Measurements from ENCODE around the gene CACNG7.

Gene CACNG7

DNA sequence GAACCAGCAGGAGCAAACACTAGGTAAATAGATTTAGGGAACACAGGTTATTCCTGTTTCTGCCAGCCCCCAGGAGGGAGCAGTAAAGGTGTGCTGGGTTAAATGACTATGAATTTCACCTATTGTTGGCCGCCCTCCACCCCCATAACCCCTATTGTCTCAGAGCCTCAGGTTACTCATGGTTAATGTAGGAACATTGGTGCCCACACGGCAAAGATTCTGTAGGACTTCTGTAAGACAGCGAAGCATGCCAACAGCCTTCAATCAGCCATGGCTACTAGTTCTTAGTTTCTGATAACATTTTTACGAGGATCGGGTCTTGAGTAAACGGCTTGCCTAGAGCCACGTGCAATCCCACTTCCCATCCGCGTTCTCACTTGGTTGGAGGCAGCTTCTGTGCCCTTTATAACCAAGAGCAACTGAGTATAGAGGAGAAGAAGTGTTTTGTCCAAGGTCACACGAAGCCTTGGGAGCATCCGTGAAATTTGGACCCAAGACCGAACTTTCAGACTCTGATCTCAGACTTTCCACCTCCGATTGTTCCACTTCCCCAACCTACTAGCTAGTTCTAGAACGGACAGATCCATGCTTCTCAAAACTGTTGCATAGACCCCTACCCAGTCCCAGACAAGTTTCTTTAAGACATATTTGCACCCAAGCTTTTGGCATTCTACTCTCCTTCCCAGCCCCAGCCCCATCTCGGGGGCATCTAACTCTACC lies 48.5 kb downstream of the CACNG7 start:
- DNase-seq: no peak

DNA sequence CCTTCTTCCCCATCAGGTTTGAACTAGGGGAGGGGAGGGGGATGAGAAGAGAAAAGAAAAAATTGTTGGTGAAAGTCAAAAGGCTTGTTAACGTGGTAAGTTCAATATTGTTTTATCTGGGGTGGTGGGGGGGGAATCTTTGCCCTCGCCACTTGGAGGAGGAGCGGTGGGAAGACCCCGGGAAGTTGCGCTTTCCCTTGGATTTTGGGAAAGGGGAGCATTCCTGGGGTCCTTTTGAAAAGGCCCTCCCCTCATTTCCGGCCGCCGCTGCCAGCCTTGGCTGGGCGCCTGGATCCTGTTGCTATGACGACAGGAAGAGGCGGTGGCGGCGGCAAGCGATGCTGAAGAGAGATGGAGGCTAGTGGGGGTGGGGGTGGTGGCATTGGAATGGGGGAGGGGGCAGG lies 49.1 kb downstream of the CACNG7 start:
- no peak for DNase-seq

DNA sequence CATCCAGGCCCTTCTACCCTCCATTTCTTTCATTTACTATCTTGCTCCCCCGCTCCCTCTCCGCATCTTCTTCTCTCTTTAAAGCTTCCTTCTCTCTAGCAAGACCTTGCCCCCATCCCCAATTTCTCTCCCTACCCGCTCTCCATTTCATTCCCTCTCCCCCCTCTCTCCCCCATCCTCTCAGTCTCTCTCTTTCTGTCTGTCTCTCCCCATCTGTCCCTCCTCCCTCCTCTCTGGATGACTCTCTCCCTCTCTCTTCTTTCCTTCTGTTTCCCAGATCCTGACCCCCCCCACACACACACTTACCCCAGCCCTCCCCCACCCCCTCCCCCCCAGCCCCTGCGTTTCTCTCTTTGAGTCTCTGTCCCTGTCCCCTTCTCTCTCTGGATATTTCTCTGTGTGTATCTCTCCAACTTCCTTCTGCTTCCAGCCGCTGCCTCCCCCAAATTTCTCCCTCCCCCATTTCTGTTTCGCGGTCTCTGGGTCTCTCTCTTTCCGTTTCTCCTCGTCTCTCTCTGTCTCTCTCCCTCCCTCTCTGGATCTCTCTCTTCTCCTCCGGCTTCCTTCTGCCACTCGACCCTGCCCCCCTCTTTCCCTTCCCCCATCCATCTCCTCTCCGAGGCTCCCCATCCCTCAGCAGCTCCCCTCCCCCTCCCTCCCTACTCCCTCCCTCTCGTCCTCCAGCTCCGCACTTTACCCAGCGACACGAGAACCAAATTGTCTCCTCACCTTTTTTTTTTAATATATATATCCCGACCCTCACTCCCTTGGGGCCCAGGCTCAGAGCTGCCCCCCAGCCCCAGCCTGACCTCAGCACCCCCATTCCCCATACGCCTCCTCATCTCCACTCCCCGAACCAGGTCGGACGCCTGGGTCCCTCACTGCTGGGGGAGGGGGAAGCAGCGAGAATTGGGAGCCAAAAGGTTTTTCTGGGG lies 50.0 kb downstream of the CACNG7 start:
- DNase-seq: no peak

GRCh38 chr19:53960187-53960586 lies 51.1 kb downstream of the CACNG7 start:
- DNase-seq: no peak

DNA sequence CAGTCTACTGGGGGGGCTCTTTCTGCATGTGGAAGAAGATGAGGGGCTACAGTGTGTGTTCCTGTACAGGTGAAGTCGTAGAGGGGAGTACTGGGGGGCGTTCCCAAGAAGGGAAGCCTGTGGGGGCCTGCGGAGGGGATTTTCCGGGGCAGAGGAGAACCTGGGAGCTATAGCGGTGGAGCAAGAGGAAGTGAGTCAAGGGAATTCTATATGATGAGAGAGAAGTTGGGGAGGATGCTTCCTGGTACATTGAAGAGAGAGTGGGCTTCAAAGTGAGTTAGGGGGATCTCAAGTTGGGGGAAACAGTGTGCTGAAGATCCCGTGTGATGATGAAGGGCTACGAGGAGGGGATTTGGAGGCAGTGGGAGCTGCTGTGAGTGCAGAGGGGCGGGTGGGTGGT lies 51.8 kb downstream of the CACNG7 start:
- DNase-seq: no peak

GRCh38 chr19:53961523-53962356 lies 52.7 kb downstream of the CACNG7 start:
- no peak for DNase-seq

DNA sequence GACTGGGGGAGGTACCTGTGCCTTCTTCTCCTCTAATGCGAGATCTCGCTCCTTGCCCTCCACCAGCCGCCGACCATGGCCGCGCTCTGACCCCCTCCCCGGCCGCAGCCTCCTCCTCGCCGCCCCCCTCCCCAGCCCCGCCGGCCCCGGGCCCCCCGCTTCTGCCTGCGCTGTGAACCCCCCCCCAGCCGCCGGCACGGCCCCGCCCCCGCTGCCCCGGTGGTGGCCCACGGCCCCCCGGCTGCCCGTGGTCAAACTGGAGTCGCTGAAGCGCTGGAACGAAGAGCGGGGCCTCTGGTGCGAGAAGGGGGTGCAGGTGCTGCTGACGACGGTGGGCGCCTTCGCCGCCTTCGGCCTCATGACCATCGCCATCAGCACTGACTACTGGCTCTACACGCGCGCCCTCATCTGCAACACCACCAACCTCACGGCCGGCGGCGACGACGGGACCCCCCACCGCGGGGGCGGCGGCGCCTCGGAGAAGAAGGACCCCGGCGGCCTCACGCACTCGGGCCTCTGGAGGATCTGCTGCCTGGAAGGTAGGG lies 53.9 kb downstream of the CACNG7 start, which contains the start of gene CACNG8:
TSS of gene CACNG8 (plus strand) at position 51 of the 545 bp plus-strand sequence.
- no peak for DNase-seq

GRCh38 chr19:53965091-53965490 lies 56.0 kb downstream of the CACNG7 start:
- DNase-seq: no peak

GRCh38 chr19:53966931-53967330 lies 57.9 kb downstream of the CACNG7 start:
- DNase-seq: no peak

DNA sequence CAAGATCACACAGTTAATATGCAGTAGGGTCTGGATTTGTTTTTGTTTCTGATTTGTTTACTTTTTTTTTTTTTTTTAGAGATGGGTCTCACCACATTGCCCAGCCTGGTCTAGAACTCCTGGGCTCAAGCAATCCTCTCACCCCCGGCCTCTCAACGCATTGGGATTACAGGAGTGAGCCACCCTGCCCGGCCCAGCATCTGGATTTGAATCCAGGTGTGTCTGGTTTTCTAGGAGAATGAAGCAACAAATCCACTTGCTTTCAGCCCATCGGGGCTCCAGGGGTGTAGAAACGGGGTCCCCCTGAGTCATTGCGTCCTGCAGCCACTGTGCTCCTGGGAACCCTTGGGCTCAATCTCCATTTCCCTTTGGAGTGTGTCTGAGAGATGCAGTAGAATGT lies 60.3 kb downstream of the CACNG7 start:
- no peak for DNase-seq

DNA sequence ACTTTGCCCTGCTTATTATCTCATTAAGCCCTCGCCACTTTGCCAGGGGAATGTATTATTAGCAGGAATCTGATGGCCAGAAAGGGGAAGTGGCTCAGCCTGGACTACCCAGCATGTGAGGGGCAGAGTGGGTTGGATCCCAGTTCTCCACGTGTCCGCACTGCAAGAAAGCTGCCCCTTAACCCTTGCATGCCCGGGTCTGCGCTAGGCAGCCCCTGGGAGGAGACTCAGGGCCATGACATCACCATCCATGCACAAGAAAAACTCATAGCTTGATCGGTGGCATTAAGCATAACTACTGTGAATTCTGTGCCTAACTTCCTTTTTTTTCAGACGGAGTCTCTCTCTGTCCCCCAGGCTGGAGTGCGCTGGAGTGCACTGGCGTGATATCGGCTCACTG lies 62.6 kb downstream of the CACNG7 start:
- no peak for DNase-seq

DNA sequence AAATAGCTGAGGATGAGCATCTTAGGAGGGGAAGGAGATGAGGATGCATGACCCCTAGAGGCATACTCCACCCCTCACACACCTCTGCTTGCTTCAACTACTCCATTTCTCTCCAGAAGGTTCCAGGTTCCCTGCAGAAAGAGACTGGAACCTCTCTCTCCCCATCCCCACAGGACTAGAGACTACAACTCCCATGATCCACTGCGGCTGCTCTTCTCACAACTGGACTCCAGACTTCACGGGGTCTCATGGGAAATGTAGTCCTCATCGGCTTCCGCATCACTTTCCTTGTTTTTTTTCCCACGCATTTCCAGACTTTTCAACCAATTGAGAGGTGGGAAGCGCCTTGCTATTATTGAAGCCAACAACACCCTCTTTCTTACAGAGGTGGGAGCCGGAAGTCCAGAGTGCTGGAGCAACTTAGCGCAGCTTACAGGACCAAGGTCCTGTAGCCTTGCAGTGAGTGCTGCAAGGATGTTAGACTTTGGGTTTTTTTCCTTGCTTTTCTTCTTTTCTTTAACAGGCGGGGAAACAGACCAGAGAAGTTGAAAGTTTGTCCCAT lies 68.4 kb downstream of the CACNG7 start:
- DNase-seq: peak; percentile 35

DNA sequence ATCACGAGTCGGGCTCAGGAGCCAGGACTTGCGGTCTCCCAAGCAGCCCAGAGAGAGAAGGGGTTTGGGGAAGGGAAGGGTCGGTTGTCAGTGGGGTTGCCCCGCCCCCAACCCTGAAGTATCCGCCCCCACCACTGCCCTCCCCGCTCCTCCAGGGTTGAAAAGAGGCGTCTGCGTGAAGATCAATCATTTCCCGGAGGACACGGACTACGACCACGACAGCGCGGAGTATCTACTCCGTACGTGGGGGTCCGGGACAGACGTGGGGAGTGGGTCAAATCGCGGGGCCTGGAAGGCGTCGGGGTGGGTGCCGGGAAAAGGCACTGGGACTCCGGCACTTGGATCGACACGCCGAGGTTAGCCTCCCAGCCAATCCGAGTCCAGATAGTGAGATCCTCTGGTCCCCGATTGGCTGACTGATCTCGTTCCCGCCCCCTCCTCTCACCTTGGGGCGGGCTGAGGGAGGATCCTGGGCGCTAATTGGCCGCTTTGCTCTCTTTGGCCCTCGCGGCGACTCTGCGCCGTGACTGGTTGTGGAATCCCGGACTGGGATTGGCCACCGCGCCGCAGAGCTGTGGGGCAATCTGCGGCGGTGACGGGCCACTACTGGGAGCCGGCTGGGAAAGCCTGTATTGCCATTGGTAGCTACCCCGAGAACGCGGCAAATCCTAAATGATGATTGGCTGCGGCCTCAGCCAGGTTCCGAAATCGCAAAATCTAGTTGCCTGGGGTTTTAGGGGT lies 69.1 kb downstream of the CACNG7 start:
- no peak for DNase-seq

DNA sequence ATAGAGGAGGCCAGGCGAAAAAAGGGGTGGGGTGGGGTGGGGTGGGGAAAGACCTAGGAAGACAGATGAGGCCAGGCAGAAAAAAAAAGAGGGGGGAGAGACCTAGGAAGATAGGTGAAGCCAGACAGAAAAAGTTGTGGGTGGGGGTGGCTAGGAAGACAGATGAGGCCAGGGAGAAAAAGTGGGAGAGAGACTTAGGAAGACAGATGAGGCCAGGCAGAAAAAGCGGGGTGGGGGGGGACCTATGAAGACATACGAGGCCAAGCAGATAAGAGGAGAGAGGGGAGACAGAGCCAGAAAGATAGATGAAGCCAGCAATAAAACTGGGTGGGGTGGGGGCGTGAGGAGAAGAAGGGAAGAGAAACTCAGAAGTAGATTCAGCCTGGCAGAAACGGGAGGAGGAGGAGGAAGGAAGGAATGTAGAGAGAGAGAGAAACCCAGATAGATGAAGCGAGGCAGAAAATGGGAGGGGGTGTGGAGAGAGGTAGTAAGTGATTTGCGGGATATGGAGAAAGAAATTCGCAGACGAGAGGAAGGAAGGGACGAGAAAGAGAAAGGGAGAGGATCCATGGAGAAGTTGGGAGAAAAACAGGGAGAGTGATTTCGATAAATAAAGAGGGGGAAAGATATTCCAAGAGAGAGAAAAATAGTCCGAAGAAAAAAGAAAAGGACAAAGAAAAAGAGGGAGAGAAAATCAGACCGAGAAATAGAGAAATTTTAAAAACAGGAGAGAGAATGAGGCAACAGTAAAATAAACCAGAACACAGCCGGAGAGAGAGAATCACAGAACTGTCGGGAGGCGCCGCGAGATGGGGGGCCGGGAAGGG lies 70.1 kb downstream of the CACNG7 start:
- no peak for DNase-seq

GRCh38 chr19:53980539-53981375 lies 71.7 kb downstream of the CACNG7 start:
- no peak for DNase-seq

GRCh38 chr19:53981376-53981951 lies 72.4 kb downstream of the CACNG7 start:
- no peak for DNase-seq

DNA sequence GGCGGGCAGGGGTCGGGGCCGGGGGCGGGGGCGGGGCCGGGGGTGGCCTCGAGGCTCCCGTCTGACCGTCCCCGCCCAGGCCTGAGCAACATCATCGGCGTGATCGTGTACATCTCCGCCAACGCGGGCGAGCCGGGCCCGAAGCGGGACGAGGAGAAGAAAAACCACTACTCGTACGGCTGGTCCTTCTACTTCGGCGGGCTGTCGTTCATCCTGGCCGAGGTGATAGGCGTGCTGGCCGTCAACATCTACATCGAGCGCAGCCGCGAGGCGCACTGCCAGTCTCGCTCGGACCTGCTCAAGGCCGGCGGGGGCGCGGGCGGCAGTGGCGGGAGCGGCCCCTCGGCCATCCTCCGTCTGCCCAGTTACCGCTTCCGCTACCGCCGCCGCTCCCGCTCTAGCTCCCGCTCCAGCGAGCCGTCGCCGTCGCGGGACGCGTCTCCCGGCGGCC lies 72.9 kb downstream of the CACNG7 start:
- DNase-seq: no peak

GRCh38 chr19:53982611-53983010 lies 73.5 kb downstream of the CACNG7 start:
- DNase-seq: no peak
